GM23338 (cell line): ENCODE data around the gene PPP2R5A. TPM values are rescaled to one million over a fixed set of nuclear protein-coding genes. Genes with fewer than 3 reads are reported as not detected.

Source experiments
- ATAC-seq: fragments of 200-7000 bp; cut with Tn5 transposase; 3 replicates; pipeline ENCODE4 v1.9.1; 2020
- DNase-seq: peaks from one replicate; pipeline ENCODE4 v3.0.0-alpha.2; 2015; ENCODE audit warnings: low spot score
- H2AFZ ChIP-seq: fragments of 200-600 bp; sonication (generic); 2 replicates; pipeline ENCODE4 v1.8.0; 2016; ENCODE audit warnings: antibody characterized with exemption, mild to moderate bottlenecking, moderate library complexity
- H3F3A ChIP-seq: fragments of 200-600 bp; sonication (generic); replicated peaks from 2 replicates; pipeline ENCODE4 v1.8.0; 2017; ENCODE audit warnings: antibody characterized with exemption, mixed run types, low read depth
- H3K27ac ChIP-seq: fragments of 200-600 bp; sonication (generic); 2 replicates; pipeline ENCODE4 v1.6.1; 2016; ENCODE audit warnings: low read depth
- H3K27me3 ChIP-seq: fragments of 200-600 bp; sonication (generic); 2 replicates; pipeline ENCODE4 v1.8.0; 2016; ENCODE audit warnings: mild to moderate bottlenecking, mixed run types, moderate library complexity; ENCODE audit not compliant: insufficient read depth
- H3K36me3 ChIP-seq: fragments of 200-600 bp; sonication (generic); 2 replicates; pipeline ENCODE4 v1.8.0; 2016; ENCODE audit warnings: mild to moderate bottlenecking; ENCODE audit not compliant: insufficient read depth
- H3K4me1 ChIP-seq: fragments of 200-600 bp; sonication (generic); 2 replicates; pipeline ENCODE4 v1.8.0; 2016; ENCODE audit warnings: mild to moderate bottlenecking, moderate library complexity; ENCODE audit not compliant: insufficient read depth
- H3K4me2 ChIP-seq: fragments of 200-600 bp; sonication (generic); 2 replicates; pipeline ENCODE4 v1.7.1; 2017; ENCODE audit warnings: mixed run types
- H3K4me3 ChIP-seq: fragments of 200-600 bp; sonication (generic); 2 replicates; pipeline ENCODE4 v1.6.1; 2016; ENCODE audit warnings: mixed run types
- H3K79me2 ChIP-seq: fragments of 200-600 bp; sonication (generic); replicated peaks from 2 replicates; pipeline ENCODE4 v1.8.0; 2017; ENCODE audit warnings: mild to moderate bottlenecking; ENCODE audit not compliant: insufficient read depth
- H3K9me2 ChIP-seq: fragments of 200-600 bp; sonication (generic); 2 replicates; pipeline ENCODE4 v1.8.0; 2017; ENCODE audit not compliant: insufficient read depth
- H4K20me1 ChIP-seq: fragments of 200-600 bp; sonication (generic); replicated peaks from 2 replicates; pipeline ENCODE4 v1.8.0; 2017; ENCODE audit warnings: mild to moderate bottlenecking; ENCODE audit not compliant: insufficient read depth
- H3K27ac Mint-ChIP-seq: 2 replicates; pipeline ENCODE4 v1.8.0; 2020; ENCODE audit warnings: inconsistent platforms, mild to moderate bottlenecking, moderate library complexity, mixed read lengths
- H3K27me3 Mint-ChIP-seq: 3 replicates; pipeline ENCODE4 v1.8.0; 2022; ENCODE audit warnings: low read depth, mild to moderate bottlenecking, moderate library complexity, mixed read lengths, inconsistent platforms; ENCODE audit not compliant: insufficient read depth, poor library complexity
- H3K36me3 Mint-ChIP-seq: 3 replicates; pipeline ENCODE4 v1.8.0; 2021; ENCODE audit warnings: low read depth, mild to moderate bottlenecking, inconsistent platforms, moderate library complexity, mixed read lengths
- H3K4me1 Mint-ChIP-seq: 3 replicates; pipeline ENCODE4 v1.8.0; 2020; ENCODE audit warnings: mild to moderate bottlenecking, inconsistent platforms, mixed read lengths
- H3K4me3 Mint-ChIP-seq: 3 replicates; pipeline ENCODE4 v1.8.0; 2021; ENCODE audit warnings: moderate library complexity, mild to moderate bottlenecking, inconsistent platforms, mixed read lengths
- H3K9me3 Mint-ChIP-seq: 3 replicates; pipeline ENCODE4 v1.8.0; 2020; ENCODE audit warnings: moderate library complexity, mild to moderate bottlenecking, inconsistent platforms, mixed read lengths
- JUNB ChIP-seq: IDR thresholded peaks from one replicate; pipeline ENCODE4 v1.6.1; 2016; ENCODE audit warnings: antibody characterized with exemption; ENCODE audit not compliant: unreplicated experiment
- POLR2AphosphoS5 ChIP-seq: IDR thresholded peaks from 2 replicates; pipeline ENCODE4 v1.6.1; 2016; ENCODE audit warnings: antibody characterized with exemption, low read depth
- STAT1 ChIP-seq: IDR thresholded peaks from one replicate; pipeline ENCODE4 v1.6.1; 2016; ENCODE audit warnings: antibody characterized with exemption; ENCODE audit not compliant: unreplicated experiment
- ZNF114 ChIP-seq: fragments of 250-450 bp; sonication (Bioruptor Pico); IDR thresholded peaks from 2 replicates; pipeline ENCODE4 v1.5.0; 2020; ENCODE audit warnings: mild to moderate bottlenecking, moderate library complexity
- ZNF331 ChIP-seq: fragments of 250-450 bp; sonication (Bioruptor Pico); IDR thresholded peaks from 2 replicates; pipeline ENCODE4 v1.5.0; 2020; ENCODE audit warnings: low read depth, mild to moderate bottlenecking, moderate library complexity
- ZNF462 ChIP-seq: fragments of 250-450 bp; sonication (Bioruptor Pico); IDR thresholded peaks from 2 replicates; pipeline ENCODE4 v1.5.0; 2020; ENCODE audit warnings: mild to moderate bottlenecking, moderate library complexity
- polyA plus RNA-seq: library from polyadenylated mRNA; unstranded; fragments of >200 nt; fragmentation: Nextera tagmentation; extraction: Ambion mirVana; gene quantifications from 2 replicates; pipeline ENCODE4 v1.2.1, GENCODE V29; 2016
- total RNA-seq: library from RNA; depleted of rRNA; stranded (reverse); fragments of >200 nt; shearing (Covaris generic); gene quantifications from 2 replicates; pipeline ENCODE4 v1.2.3, GENCODE V29; 2014

Gene PPP2R5A
- total and polyA plus RNA-seq, 2 experiments from 2014 or later = 16.2 to 43.5 TPM

GRCh38 chr1:212242288-212242984 is 42.8 kb upstream of the PPP2R5A start:
- Histone ChIP-seq H3K36me3 (no peaks in the 10 kb centered on the region), H3K79me2 (no peaks in the 10 kb centered on the region), H3K4me1 (no peaks in the 10 kb centered on the region), H2AFZ (no peak overlapping the region), H3F3A (no peaks in the 10 kb centered on the region), H4K20me1 (no peaks in the 10 kb centered on the region), H3K27me3 (no peaks in the 10 kb centered on the region), H3K27ac (no peak overlapping the region), H3K4me2 (no peak overlapping the region), H3K4me3 (no peak overlapping the region), H3K9me2 (no peaks in the 10 kb centered on the region)
- Mint-ChIP-seq H3K4me1 (no peaks in the 10 kb centered on the region), H3K27ac (no peak overlapping the region), H3K9me3 (no peaks in the 10 kb centered on the region), H3K4me3 (no peak overlapping the region), H3K36me3 (no peaks in the 10 kb centered on the region), H3K27me3 (no peaks in the 10 kb centered on the region)
- ATAC-seq (no peak), DNase-seq (no peak)
- TF ChIP-seq POLR2AphosphoS5 (no peak), ZNF462 (no peak), JUNB (no peak), STAT1 (no peak), ZNF331 (no peak)

GRCh38 chr1:212242985-212243308 is 42.3 kb upstream of the PPP2R5A start:
- Histone ChIP-seq H3K4me2 (no peak overlapping the region), H3K4me1 (no peaks in the 10 kb centered on the region), H2AFZ (no peak overlapping the region), H3K4me3 (no peak overlapping the region), H3K27me3 (no peaks in the 10 kb centered on the region), H3F3A (no peaks in the 10 kb centered on the region), H4K20me1 (no peaks in the 10 kb centered on the region), H3K27ac (no peak overlapping the region), H3K36me3 (no peaks in the 10 kb centered on the region), H3K9me2 (no peaks in the 10 kb centered on the region), H3K79me2 (no peaks in the 10 kb centered on the region)
- no peak for DNase-seq
- H3K9me3 Mint-ChIP-seq = no peaks in the 10 kb centered on the region
- no peaks in the 10 kb centered on the region for H3K4me1 Mint-ChIP-seq
- ATAC-seq = no peak
- H3K27me3 Mint-ChIP-seq = no peaks in the 10 kb centered on the region
- no peak overlapping the region for H3K4me3 Mint-ChIP-seq
- H3K27ac Mint-ChIP-seq = no peak overlapping the region
- no peaks in the 10 kb centered on the region for H3K36me3 Mint-ChIP-seq
- TF ChIP-seq ZNF114 (no peak), STAT1 (no peak), ZNF462 (no peak)
